C4-2B (cell line): ENCODE measurements around the gene CALML4.
"Not testable (repeated sequence)": the region's sequence is repeated elsewhere in the genome, so short reads cannot be mapped to it uniquely, and the experiment has no call there.

Source experiments
- H3K27ac ChIP-seq: fragments of 450-650 bp; 2 replicates; pipeline ENCODE4 v1.5.1; 2017
- ZFX ChIP-seq: fragments of 450-650 bp; IDR thresholded peaks from 2 replicates; pipeline ENCODE4 v1.6.1; 2017
- TF ChIP-seq, protein P1 (sequence below): fragments of 450-650 bp; conservative IDR thresholded peaks from 2 replicates; pipeline ENCODE4 v1.5.1; 2017; ENCODE audit warnings: mild to moderate bottlenecking

Gene CALML4

GRCh38 chr15:68204361-68204760 is 771 bp downstream of the CALML4 start:
- TF ChIP-seq ZFX: no peak
- TF ChIP-seq, protein P1, sequence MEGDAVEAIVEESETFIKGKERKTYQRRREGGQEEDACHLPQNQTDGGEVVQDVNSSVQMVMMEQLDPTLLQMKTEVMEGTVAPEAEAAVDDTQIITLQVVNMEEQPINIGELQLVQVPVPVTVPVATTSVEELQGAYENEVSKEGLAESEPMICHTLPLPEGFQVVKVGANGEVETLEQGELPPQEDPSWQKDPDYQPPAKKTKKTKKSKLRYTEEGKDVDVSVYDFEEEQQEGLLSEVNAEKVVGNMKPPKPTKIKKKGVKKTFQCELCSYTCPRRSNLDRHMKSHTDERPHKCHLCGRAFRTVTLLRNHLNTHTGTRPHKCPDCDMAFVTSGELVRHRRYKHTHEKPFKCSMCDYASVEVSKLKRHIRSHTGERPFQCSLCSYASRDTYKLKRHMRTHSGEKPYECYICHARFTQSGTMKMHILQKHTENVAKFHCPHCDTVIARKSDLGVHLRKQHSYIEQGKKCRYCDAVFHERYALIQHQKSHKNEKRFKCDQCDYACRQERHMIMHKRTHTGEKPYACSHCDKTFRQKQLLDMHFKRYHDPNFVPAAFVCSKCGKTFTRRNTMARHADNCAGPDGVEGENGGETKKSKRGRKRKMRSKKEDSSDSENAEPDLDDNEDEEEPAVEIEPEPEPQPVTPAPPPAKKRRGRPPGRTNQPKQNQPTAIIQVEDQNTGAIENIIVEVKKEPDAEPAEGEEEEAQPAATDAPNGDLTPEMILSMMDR: no peak
- peak overlapping the region; percentile 83 for H3K27ac ChIP-seq

- TF ChIP-seq, protein P1: no peak
- TF ChIP-seq ZFX: no peak
- H3K27ac ChIP-seq: peak overlapping the region; percentile 83; the same call in 1 of the 2 replicates
These were observed 1.2 kb downstream of the CALML4 start for GRCh38 chr15:68203956-68204355.

DNA sequence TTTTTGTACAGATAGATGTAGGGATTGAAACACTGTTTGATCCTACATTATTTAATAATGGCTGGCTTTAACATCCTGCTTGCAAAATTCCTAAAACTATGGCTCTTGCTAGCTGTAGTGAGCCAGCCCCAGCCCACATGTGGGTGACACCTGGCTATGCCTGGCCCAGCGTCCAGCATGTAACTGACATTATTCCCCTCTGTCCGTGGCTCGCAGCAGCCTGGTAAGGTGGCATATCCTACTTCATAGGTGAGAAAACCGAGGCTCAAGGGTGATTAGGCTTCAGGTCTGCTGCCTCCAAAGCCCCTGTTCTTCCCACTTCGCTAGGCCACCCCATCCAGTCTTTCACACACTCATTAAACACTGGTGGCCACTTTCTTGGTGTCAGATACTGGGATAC is 1.6 kb downstream of the CALML4 start:
- TF ChIP-seq, protein P1: no peak
- H3K27ac ChIP-seq: no peak overlapping the region; the same call in 1 of the 2 replicates

GRCh38 chr15:68202994-68203393 is 2.1 kb downstream of the CALML4 start:
- H3K27ac ChIP-seq: not testable (repeated sequence)

- TF ChIP-seq ZFX: no peak
- TF ChIP-seq, protein P1: no peak
- H3K27ac ChIP-seq: no peak overlapping the region
These were observed 3.3 kb downstream of the CALML4 start for GRCh38 chr15:68201879-68202261.

- no peak for TF ChIP-seq ZFX
- TF ChIP-seq, protein P1: no peak
- no peak overlapping the region for H3K27ac ChIP-seq
These were observed 3.8 kb downstream of the CALML4 start for GRCh38 chr15:68201153-68201878.

- H3K27ac ChIP-seq: no peak overlapping the region
- TF ChIP-seq, protein P1: no peak
These were observed 4.9 kb downstream of the CALML4 start for GRCh38 chr15:68200016-68200861.
